ENCODE data around the gene KIAA1549. TPM values are rescaled to one million over a fixed set of nuclear protein-coding genes. Genes with fewer than 3 reads are reported as not detected.

The KIAA1549 gene
- total RNA-seq, 4 donors from 2014 or later = 0.83 to 2.1 (median 1.5) TPM

GRCh38 chr7:138964624-138965436 lies 16.4 kb downstream of the KIAA1549 start:
- H3K4me1 ChIP-seq = no peaks in the 10 kb centered on the region
- H3K4me3 ChIP-seq = no peak overlapping the region
- TF ChIP-seq POLR2AphosphoS5 (IDR thresholded peaks at IDR 0.05) (no peak), EP300 (IDR thresholded peaks at IDR 0.05) (no peak), POLR2A (IDR thresholded peaks at IDR 0.05) (no peak), CTCF (IDR thresholded peaks at IDR 0.05) (no peak)
- H3K36me3 ChIP-seq = no peaks in the 10 kb centered on the region
- no peak overlapping the region for H3K27ac ChIP-seq
- no peak for DNase-seq (ENCODE audit: low spot score in 2 of 2)
- 88% methylated on average over 15 of the region's 15 CpGs for WGBS
- no peaks in the 10 kb centered on the region for H3K9me3 ChIP-seq
- no peaks in the 10 kb centered on the region for H3K27me3 ChIP-seq

- no peaks in the 10 kb centered on the region for H3K27me3 ChIP-seq
- H3K4me3 ChIP-seq = no peak overlapping the region
- no peaks in the 10 kb centered on the region for H3K4me1 ChIP-seq
- DNase-seq (ENCODE audit: low spot score in 2 of 2) = no peak
- TF ChIP-seq EP300 (IDR thresholded peaks at IDR 0.05) = no peak
- no peak for TF ChIP-seq CTCF (IDR thresholded peaks at IDR 0.05)
- no peak for TF ChIP-seq POLR2AphosphoS5 (IDR thresholded peaks at IDR 0.05)
- no peak for TF ChIP-seq POLR2A (IDR thresholded peaks at IDR 0.05)
- no peaks in the 10 kb centered on the region for H3K36me3 ChIP-seq
- H3K9me3 ChIP-seq = no peaks in the 10 kb centered on the region
- 57% methylated on average over 5 of the region's 5 CpGs for WGBS
- no peak overlapping the region for H3K27ac ChIP-seq
These were observed 17.5 kb downstream of the KIAA1549 start for GRCh38 chr7:138963675-138964074.

GRCh38 chr7:138962561-138963270 lies 18.5 kb downstream of the KIAA1549 start:
- H3K36me3 ChIP-seq = no peaks in the 10 kb centered on the region
- TF ChIP-seq POLR2A (IDR thresholded peaks at IDR 0.05) (no peak), CTCF (IDR thresholded peaks at IDR 0.05) (no peak), POLR2AphosphoS5 (IDR thresholded peaks at IDR 0.05) (no peak), EP300 (IDR thresholded peaks at IDR 0.05) (no peak)
- no peaks in the 10 kb centered on the region for H3K4me1 ChIP-seq

GRCh38 chr7:138961159-138961558 lies 20.0 kb downstream of the KIAA1549 start:
- H3K9me3 ChIP-seq = no peaks in the 10 kb centered on the region
- no peaks in the 10 kb centered on the region for H3K27me3 ChIP-seq
- H3K4me3 ChIP-seq = no peak overlapping the region
- no peaks in the 10 kb centered on the region for H3K36me3 ChIP-seq
- no peaks in the 10 kb centered on the region for H3K4me1 ChIP-seq
- TF ChIP-seq POLR2AphosphoS5 (IDR thresholded peaks at IDR 0.05) = no peak
- TF ChIP-seq CTCF (IDR thresholded peaks at IDR 0.05) = no peak
- no peak for TF ChIP-seq EP300 (IDR thresholded peaks at IDR 0.05)
- TF ChIP-seq POLR2A (IDR thresholded peaks at IDR 0.05) = no peak
- no peak overlapping the region for H3K27ac ChIP-seq
- WGBS = 65% methylated on average over 8 of the region's 8 CpGs
- DNase-seq (ENCODE audit: low spot score in 2 of 2) = no peak

More at GRCh38 chr7:138962561-138963270, 18.5 kb downstream of the KIAA1549 start:
- no peak for DNase-seq (ENCODE audit: low spot score in 2 of 2)
- Histone ChIP-seq H3K27ac (peak overlapping the region; percentile 49), H3K27me3 (no peaks in the 10 kb centered on the region), H3K9me3 (no peaks in the 10 kb centered on the region), H3K4me3 (no peak overlapping the region)
- 84% methylated on average over 10 of the region's 10 CpGs for WGBS

- no peaks in the 10 kb centered on the region for H3K36me3 ChIP-seq
- no peaks in the 10 kb centered on the region for H3K9me3 ChIP-seq
- H3K27ac ChIP-seq = no peak overlapping the region
- no peaks in the 10 kb centered on the region for H3K4me1 ChIP-seq
- no peaks in the 10 kb centered on the region for H3K27me3 ChIP-seq
- DNase-seq (ENCODE audit: low spot score in 2 of 2) = no peak
- H3K4me3 ChIP-seq = no peak overlapping the region
- WGBS = 54% methylated on average over 6 of the region's 6 CpGs
- TF ChIP-seq EP300 (IDR thresholded peaks at IDR 0.05) (no peak), CTCF (IDR thresholded peaks at IDR 0.05) (no peak), POLR2A (IDR thresholded peaks at IDR 0.05) (no peak), POLR2AphosphoS5 (IDR thresholded peaks at IDR 0.05) (no peak)
These were observed 22.7 kb downstream of the KIAA1549 start for GRCh38 chr7:138958391-138958956.

All from suprapubic skin (tissue), 4 donors.